Measurements from ENCODE around the gene TMEM42. TPM values are rescaled to one million over a fixed set of nuclear protein-coding genes. Genes with fewer than 3 reads are reported as not detected.

Gene TMEM42
- total RNA-seq, 4 donors from 2014 or later: 6.8 to 23.8 (median 19.7) TPM

DNA sequence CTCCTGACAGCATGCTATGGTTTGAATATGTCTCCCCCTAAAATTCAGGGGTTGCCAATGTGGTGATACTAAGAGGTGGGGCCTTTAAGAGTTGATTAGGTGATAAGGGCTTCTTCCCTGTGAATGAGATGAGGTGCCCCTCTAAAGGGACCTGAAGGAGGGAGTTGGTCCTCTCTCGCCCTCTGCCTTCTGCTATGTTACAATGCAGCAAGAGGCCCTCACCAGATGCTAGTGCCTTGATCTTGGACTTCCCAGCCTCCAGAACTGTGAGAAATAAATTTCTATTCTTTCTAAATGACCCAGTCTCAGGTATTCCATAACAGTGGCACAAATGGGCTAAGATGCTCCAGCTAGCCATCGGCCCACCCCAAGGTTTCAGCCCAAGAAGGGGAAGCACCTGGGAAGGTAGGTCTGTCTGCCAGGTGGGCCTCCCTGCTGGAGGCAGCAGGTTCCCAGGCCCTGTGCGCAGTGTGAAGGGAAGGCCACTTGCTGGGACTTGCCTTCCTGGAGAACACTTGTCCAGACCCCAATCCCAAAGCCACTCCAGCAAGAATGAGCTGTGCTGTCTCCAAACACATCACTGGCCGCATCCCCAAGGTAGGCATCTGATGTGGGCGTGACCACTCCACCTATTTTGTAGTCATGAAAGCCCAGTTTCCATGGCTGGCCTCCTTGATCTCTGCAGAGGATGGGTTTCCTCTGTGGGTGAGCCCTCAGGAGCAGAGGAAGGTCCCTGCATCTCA lies 21.7 kb downstream of the TMEM42 start:
- TF ChIP-seq, protein P1, sequence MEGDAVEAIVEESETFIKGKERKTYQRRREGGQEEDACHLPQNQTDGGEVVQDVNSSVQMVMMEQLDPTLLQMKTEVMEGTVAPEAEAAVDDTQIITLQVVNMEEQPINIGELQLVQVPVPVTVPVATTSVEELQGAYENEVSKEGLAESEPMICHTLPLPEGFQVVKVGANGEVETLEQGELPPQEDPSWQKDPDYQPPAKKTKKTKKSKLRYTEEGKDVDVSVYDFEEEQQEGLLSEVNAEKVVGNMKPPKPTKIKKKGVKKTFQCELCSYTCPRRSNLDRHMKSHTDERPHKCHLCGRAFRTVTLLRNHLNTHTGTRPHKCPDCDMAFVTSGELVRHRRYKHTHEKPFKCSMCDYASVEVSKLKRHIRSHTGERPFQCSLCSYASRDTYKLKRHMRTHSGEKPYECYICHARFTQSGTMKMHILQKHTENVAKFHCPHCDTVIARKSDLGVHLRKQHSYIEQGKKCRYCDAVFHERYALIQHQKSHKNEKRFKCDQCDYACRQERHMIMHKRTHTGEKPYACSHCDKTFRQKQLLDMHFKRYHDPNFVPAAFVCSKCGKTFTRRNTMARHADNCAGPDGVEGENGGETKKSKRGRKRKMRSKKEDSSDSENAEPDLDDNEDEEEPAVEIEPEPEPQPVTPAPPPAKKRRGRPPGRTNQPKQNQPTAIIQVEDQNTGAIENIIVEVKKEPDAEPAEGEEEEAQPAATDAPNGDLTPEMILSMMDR (IDR thresholded peaks at IDR 0.05; ENCODE audit: low read depth): no peak

DNA sequence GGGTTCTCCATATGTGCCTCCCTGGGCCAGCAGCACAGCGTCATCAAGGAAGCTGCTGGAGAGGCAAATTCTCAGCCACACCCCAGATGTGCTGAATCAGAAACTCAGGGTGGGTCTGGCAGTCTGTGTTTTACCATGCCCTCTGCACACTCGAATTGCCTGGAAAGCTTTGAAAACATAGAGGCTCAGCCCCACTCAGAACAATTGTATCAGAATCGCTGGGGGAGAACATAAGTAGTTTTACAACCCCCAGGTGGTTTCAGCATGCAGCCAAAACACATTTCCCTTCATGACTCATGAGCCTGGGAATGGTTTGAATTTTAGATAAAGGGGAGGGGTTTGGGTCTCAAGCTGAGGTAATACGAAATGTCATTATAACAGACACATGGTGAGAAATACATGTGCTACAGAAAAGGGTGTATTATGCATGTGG lies 22.3 kb downstream of the TMEM42 start:
- TF ChIP-seq, protein P1 (IDR thresholded peaks at IDR 0.05; ENCODE audit: low read depth): no peak

GRCh38 chr3:44885618-44886017 lies 23.9 kb downstream of the TMEM42 start:
- TF ChIP-seq, protein P1 (IDR thresholded peaks at IDR 0.05; ENCODE audit: low read depth): no peak

DNA sequence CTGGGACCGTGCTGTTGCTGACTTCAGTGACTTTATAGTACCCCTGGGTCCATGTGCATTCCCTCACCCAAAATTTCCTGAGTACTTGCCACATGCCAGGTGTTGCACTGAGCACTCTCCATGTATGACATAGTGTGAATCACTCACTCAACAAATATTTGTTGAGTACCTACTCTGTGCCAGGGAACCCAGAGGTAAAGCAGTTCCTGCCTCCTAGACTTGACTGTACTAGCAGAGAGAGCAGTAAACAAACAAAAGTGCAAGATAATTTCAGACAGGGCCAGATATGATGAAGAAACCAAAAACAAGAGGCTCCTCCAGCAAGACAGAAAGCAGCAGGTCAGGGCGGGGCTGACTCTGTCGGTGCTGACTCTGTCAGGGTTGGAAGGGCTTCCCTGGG lies 24.8 kb downstream of the TMEM42 start:
- TF ChIP-seq, protein P1 (IDR thresholded peaks at IDR 0.05; ENCODE audit: low read depth): no peak

DNA sequence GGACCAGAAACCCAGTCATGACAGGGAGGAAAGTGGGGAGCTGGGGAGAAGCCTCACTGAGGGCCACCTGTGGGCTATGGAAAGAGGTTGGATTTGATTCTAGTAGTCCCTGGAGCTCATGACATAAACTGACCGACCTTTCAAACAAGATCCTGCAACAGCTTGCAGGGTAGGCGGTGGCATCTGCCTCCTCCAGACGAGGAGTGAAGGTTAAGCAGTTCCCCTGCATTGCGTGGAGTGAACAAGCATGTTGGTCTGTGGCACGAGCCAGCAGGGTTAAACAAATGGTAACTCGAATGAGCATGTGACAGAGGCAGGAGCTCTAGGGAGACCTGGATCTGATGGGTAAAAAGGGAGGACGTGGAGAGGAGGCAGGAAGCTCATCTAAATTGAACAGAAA lies 25.4 kb downstream of the TMEM42 start:
- TF ChIP-seq, protein P1 (IDR thresholded peaks at IDR 0.05; ENCODE audit: low read depth): no peak

DNA sequence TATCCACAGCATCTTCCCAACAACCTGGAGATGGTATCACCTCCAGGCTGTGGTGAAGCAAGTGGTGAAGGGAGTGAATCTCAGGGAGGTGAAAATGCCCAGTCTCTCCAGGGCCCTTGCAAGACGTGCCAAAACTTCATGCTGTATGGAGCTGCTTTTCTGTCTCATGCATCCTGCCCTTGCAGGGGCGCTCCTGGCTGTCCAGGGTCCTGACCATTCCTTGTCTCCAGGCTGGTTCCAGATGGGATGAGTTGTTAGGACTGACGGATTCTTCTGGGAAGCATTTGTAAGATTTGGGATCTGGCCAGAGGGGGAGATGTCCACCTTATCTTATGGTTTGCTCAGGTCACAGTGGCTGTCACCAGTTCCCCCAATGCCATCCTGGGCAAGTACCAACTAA lies 28.5 kb downstream of the TMEM42 start:
- TF ChIP-seq, protein P1 (IDR thresholded peaks at IDR 0.05; ENCODE audit: low read depth): no peak

GRCh38 chr3:44890852-44891251 lies 29.1 kb downstream of the TMEM42 start:
- TF ChIP-seq, protein P1 (IDR thresholded peaks at IDR 0.05; ENCODE audit: low read depth): no peak

Data from subcutaneous adipose tissue (tissue), 4 donors.